Psoas muscle (tissue), 8 donors: ENCODE measurements around the gene ARFGAP3. TPM values are rescaled to one million over a fixed set of nuclear protein-coding genes. Genes with fewer than 3 reads are reported as not detected.
"Not testable (repeated sequence)": the region's sequence is repeated elsewhere in the genome, so short reads cannot be mapped to it uniquely, and the experiment has no call there.

Experiments used
- ATAC-seq, 4 donors: fragments of 200-7000 bp; cut with Tn5 transposase; one replicate each; pipeline ENCODE4 v1.9.1; 2020; ENCODE audit warnings: moderate library complexity in 3 of 4, mild to moderate bottlenecking in 2 of 4
- DNase-seq, 2 donors: peaks; one replicate each; pipeline ENCODE4 v3.0.0-alpha.2; 2020
- H3K27ac ChIP-seq: fragments of 200-600 bp; one replicate; pipeline ENCODE4 v1.8.0; 2022
- H3K27me3 ChIP-seq, 3 donors: fragments of 200-600 bp in 1 of 3; one replicate each; pipeline versions ENCODE4 v1.6.1 to v1.8.0; 2013 to 2022; ENCODE audit warnings: low read length in 2 of 3, mild to moderate bottlenecking in 2 of 3, moderate library complexity in 1 of 3; ENCODE audit not compliant: insufficient read depth in 3 of 3
- H3K36me3 ChIP-seq, 2 donors: fragments of 200-600 bp in 1 of 2; one replicate each; pipeline versions ENCODE4 v1.6.1 to v1.8.0; 2013 to 2022; ENCODE audit warnings: low read depth in 1 of 2, mild to moderate bottlenecking in 1 of 2, moderate library complexity in 1 of 2; ENCODE audit not compliant: insufficient read depth in 1 of 2
- H3K4me1 ChIP-seq: fragments of 200-600 bp; one replicate; pipeline ENCODE4 v1.8.0; 2022
- H3K4me3 ChIP-seq: fragments of 200-600 bp; one replicate; pipeline ENCODE4 v1.8.0; 2022; ENCODE audit warnings: mild to moderate bottlenecking
- H3K9me3 ChIP-seq: fragments of 200-600 bp; one replicate; pipeline ENCODE4 v1.8.0; 2022
- CTCF ChIP-seq: fragments of 200-600 bp; IDR thresholded peaks from one replicate; pipeline ENCODE4 v1.8.0; 2022; ENCODE audit warnings: antibody characterized with exemption
- WGBS, 3 donors: extraction: QIAGEN DNeasy Blood & Tissue Kit; methylation state at CpG; one replicate each; pipeline versions ENCODE4 v1.1.6 to v1.1.7; 2013; 5-methylcytosine and 5-hydroxymethylcytosine counted together
- intact Hi-C, 2 donors: fragments of 100-400 bp; cut with DNase I; formaldehyde crosslinking; loops; one replicate each; pipeline versions ENCODE4 v1.11.0 to v1.14.2; 2022
- polyA plus RNA-seq, 3 donors: library from polyadenylated mRNA; stranded (reverse); fragments of 200-250 nt; gene quantifications; one replicate each; pipeline ENCODE4 v1.2.3, GENCODE V29; 2013
- total RNA-seq, 4 donors: library from RNA; stranded (reverse); fragmentation: NEBNext Ultra II Directional in 2 of 4; extraction: Animal tissue kit (Norgen Biotek cat#: 25700) in 2 of 4; gene quantifications; one replicate each; pipeline versions ENCODE4 v1.2.1 to v1.2.4, GENCODE V29; 2021 to 2023
- donor health status: healthy with polysubstance abuse.
- donor health status: DM: no; HTN: no; CAD: no; lungs with moderate emphysema.
- donor health status: Bipolar disorder and iron deficiency.
- donor health status: healthy.
- donor health status: DM: yes; HTN: yes; CAD: no.
- donor health status: DM: no; HTN: no; CAD: no.
- donor health status: DM: no; HTN: no; CAD: no.
- donor health status: DM: yes; HTN: yes; CAD: no.

The ARFGAP3 gene
- total and polyA plus RNA-seq, 7 donors: 18.4 to 36.1 (median 23.8) TPM

- no peak for TF ChIP-seq CTCF
- H3K4me1 ChIP-seq: peaks cover 9% of the 10 kb centered on the region
- no peak for ATAC-seq
- no peak overlapping the region for H3K4me3 ChIP-seq
- intact Hi-C loops: loop anchor here in 1 of 2 donors (10.0 kb wide), 1 partner anchor 307 kb away; no protein-coding TSS in a partner anchor
- H3K27ac ChIP-seq: no peak overlapping the region
- no peaks in the 10 kb centered on the region for H3K36me3 ChIP-seq
- WGBS, 3 donors: 84 to 92% (median 87%) methylated on average over 11 to 12 of the region's 12 CpGs
- H3K27me3 ChIP-seq: no peaks in the 10 kb centered on the region
- no peak for DNase-seq
- no peaks in the 10 kb centered on the region for H3K9me3 ChIP-seq
These were observed 69.1 kb downstream of the ARFGAP3 start for GRCh38 chr22:42788021-42788420.

GRCh38 chr22:42787357-42787736 is 69.7 kb downstream of the ARFGAP3 start:
- Histone ChIP-seq H3K27me3 (no peaks in the 10 kb centered on the region), H3K9me3 (no peaks in the 10 kb centered on the region), H3K36me3 (no peaks in the 10 kb centered on the region), H3K27ac (no peak overlapping the region), H3K4me1 (peaks cover 9% of the 10 kb centered on the region), H3K4me3 (no peak overlapping the region)
- TF ChIP-seq CTCF: no peak
- ATAC-seq (no peak), DNase-seq (no peak)
- 85 to 90% (median 89%) methylated on average over 14 of the region's 14 CpGs for WGBS, 3 donors
- intact Hi-C loops: loop anchor here in 1 of 2 donors (10.0 kb wide), 1 partner anchor 307 kb away; no protein-coding TSS in a partner anchor

- no peaks in the 10 kb centered on the region for H3K27me3 ChIP-seq
- DNase-seq (no peak), ATAC-seq (no peak)
- no peaks in the 10 kb centered on the region for H3K9me3 ChIP-seq
- H3K4me3 ChIP-seq: no peak overlapping the region
- peaks cover 9% of the 10 kb centered on the region for H3K4me1 ChIP-seq
- no peak overlapping the region for H3K27ac ChIP-seq
- H3K36me3 ChIP-seq: no peaks in the 10 kb centered on the region
- WGBS, 3 donors: 87 to 93% (median 88%) methylated on average over 15 to 16 of the region's 16 CpGs
- intact Hi-C loops: loop anchor here in 1 of 2 donors (10.0 kb wide), 1 partner anchor 308 kb away; no protein-coding TSS in a partner anchor
- no peak for TF ChIP-seq CTCF
These were observed 70.3 kb downstream of the ARFGAP3 start for GRCh38 chr22:42786606-42787356.

GRCh38 chr22:42785706-42786499 is 71.2 kb downstream of the ARFGAP3 start:
- no peak for DNase-seq
- no peaks in the 10 kb centered on the region for H3K36me3 ChIP-seq

GRCh38 chr22:42782306-42782705 is 74.8 kb downstream of the ARFGAP3 start:
- not testable (repeated sequence) for DNase-seq, H3K4me1 ChIP-seq, H3K36me3 ChIP-seq, H3K27me3 ChIP-seq, H3K27ac ChIP-seq, H3K9me3 ChIP-seq, H3K4me3 ChIP-seq, ATAC-seq
- intact Hi-C loops: loop anchor here (5.0 to 10.0 kb wide), 2 partner anchors 40 to 312 kb away; no protein-coding TSS in a partner anchor
- 90 to 92% (median 91%) methylated on average over 9 of the region's 9 CpGs for WGBS, 3 donors

More at GRCh38 chr22:42785706-42786499, 71.2 kb downstream of the ARFGAP3 start:
- intact Hi-C loops: loop anchor here in 1 of 2 donors (10.0 kb wide), 1 partner anchor 309 kb away; no protein-coding TSS in a partner anchor
- H3K27me3 ChIP-seq: no peaks in the 10 kb centered on the region
- WGBS, 3 donors: 85 to 89% (median 88%) methylated on average over 19 to 20 of the region's 20 CpGs
- peaks cover 4% of the 10 kb centered on the region for H3K4me1 ChIP-seq
- ATAC-seq: no peak
- no peak for TF ChIP-seq CTCF
- H3K9me3 ChIP-seq: no peaks in the 10 kb centered on the region
- H3K4me3 ChIP-seq: no peak overlapping the region
- no peak overlapping the region for H3K27ac ChIP-seq
